HepG2 (cell line): ENCODE measurements around the gene PLRG1. TPM values are rescaled to one million over a fixed set of nuclear protein-coding genes. Genes with fewer than 3 reads are reported as not detected.

Experiments used
- ATAC-seq: fragments of 200-7000 bp; cut with Tn5 transposase; 3 replicates; pipeline ENCODE4 v1.9.1; 2020; ENCODE audit warnings: mild to moderate bottlenecking, moderate library complexity
- BruUV-seq: library from RNA; stranded (reverse); fragments of 400-500 nt; replicated peaks from 2 replicates; lab custom pipeline; 2021; lab: Mats Ljungman, UMichigan
- CTCF ChIA-PET: fragments of 300-600 bp; formaldehyde crosslinking; extraction: SDS; loops from one replicate; lab custom pipeline; 2021; ENCODE audit warnings: low total read pairs, inconsistent platforms, low intra/inter-chr PET ratio; lab: Yijun Ruan, JAX
- POLR2A ChIA-PET: fragments of 350-600 bp; sonication (Branson Sonifier 250); formaldehyde crosslinking; loops from one replicate; lab custom pipeline; 2020; ENCODE audit warnings: antibody characterized with exemption, inconsistent platforms; lab: Yijun Ruan, JAX
- DNase-seq: peaks from one replicate; pipeline ENCODE4 v3.0.0-alpha.2; 2015; ENCODE audit warnings: low spot score
- FAIRE-seq: peaks from 3 replicates; lab custom pipeline; 2011; peaks lifted over from hg19 to GRCh38; lab: Jason Lieb, UNC
- H2AFZ ChIP-seq: one replicate; pipeline ENCODE4 v1.6.1; 2011; ENCODE audit warnings: low read length, inconsistent platforms
- H3K27ac ChIP-seq: fragments of 300-600 bp; 3 replicates; pipeline ENCODE4 v1.8.0; 2011; ENCODE audit warnings: mixed run types, mild to moderate bottlenecking, mixed read lengths, low read length, inconsistent platforms; ENCODE audit not compliant: insufficient read depth; ENCODE audit errors: extremely low read length
- H3K27me3 ChIP-seq, 2 experiments: fragments of 200-600 bp in 1 of 2; 2 replicates in 1 of 2; 3 replicates in 1 of 2; pipeline versions ENCODE4 v1.6.0 to v1.8.0; 2011; ENCODE audit warnings: low read length in 2 of 2, mild to moderate bottlenecking in 2 of 2, moderate library complexity in 2 of 2, inconsistent platforms in 1 of 2; ENCODE audit not compliant: insufficient read depth in 2 of 2, control insufficient read depth in 1 of 2
- H3K36me3 ChIP-seq, 2 experiments: fragments of 200-600 bp in 1 of 2; replicated peaks in 1 of 2; 2 replicates in 1 of 2; 3 replicates in 1 of 2; pipeline versions ENCODE4 v1.5.1 to v1.8.0; 2011; ENCODE audit warnings: low read length in 2 of 2, inconsistent platforms in 1 of 2; ENCODE audit not compliant: insufficient read depth in 2 of 2, control insufficient read depth in 1 of 2
- H3K4me1 ChIP-seq: 2 replicates; pipeline ENCODE4 v1.5.1; 2012; ENCODE audit warnings: low read length, inconsistent platforms; ENCODE audit not compliant: insufficient read depth
- H3K4me2 ChIP-seq: 2 replicates; pipeline ENCODE4 v1.6.0; 2011; ENCODE audit warnings: low read depth, low read length, inconsistent platforms
- H3K4me3 ChIP-seq, 3 experiments: fragments of 200-600 bp in 1 of 3; sonication (generic), shearing (Covaris generic) in 1 of 3; replicated peaks in 1 of 3; 2 replicates each; pipeline ENCODE4 v1.5.1; 2011 to 2016; ENCODE audit warnings: low read length in 3 of 3, inconsistent platforms in 2 of 3, low read depth in 2 of 3, mild to moderate bottlenecking in 2 of 3, control low read depth in 1 of 3, mixed read lengths in 1 of 3; ENCODE audit not compliant: insufficient read depth in 1 of 3
- H3K79me2 ChIP-seq: one replicate; pipeline ENCODE4 v1.6.1; 2011; ENCODE audit warnings: low read length, inconsistent platforms; ENCODE audit not compliant: insufficient read depth
- H3K9ac ChIP-seq: 2 replicates; pipeline ENCODE4 v1.6.0; 2011; ENCODE audit warnings: mild to moderate bottlenecking, low read depth, low read length, inconsistent platforms; ENCODE audit not compliant: insufficient read depth
- H3K9me3 ChIP-seq: 2 replicates; pipeline ENCODE4 v1.5.1; 2012; ENCODE audit warnings: mild to moderate bottlenecking, low read length
- H4K20me1 ChIP-seq: 2 replicates; pipeline ENCODE4 v1.6.0; 2011; ENCODE audit warnings: inconsistent platforms, mild to moderate bottlenecking, low read length, moderate library complexity; ENCODE audit not compliant: insufficient read depth
- ATF7-NPFF ChIP-seq: sonication (generic); formaldehyde crosslinking; IDR thresholded peaks from 2 replicates; pipeline ENCODE4 v1.8.1; 2023; ENCODE audit warnings: mild to moderate bottlenecking, low read depth, missing genetic modification reagents, moderate library complexity
- BHLHE40 ChIP-seq: IDR thresholded peaks from 2 replicates; pipeline ENCODE4 v1.6.1; 2011; ENCODE audit warnings: low read length, improper control_type of control experiment
- CENPX ChIP-seq: sonication (generic); formaldehyde crosslinking; IDR thresholded peaks from 2 replicates; pipeline ENCODE4 v1.9.0; 2021; ENCODE audit warnings: mild to moderate bottlenecking, missing genetic modification reagents, moderate library complexity
- FOXA3 ChIP-seq: IDR thresholded peaks from 2 replicates; pipeline ENCODE4 v1.6.1; 2016; ENCODE audit warnings: missing genetic modification reagents, missing compliant biosample characterization
- HOXA5 ChIP-seq: sonication (generic); formaldehyde crosslinking; IDR thresholded peaks from 2 replicates; pipeline ENCODE4 v1.4.0; 2020; ENCODE audit warnings: missing genetic modification reagents
- TCF7 ChIP-seq: sonication (generic); IDR thresholded peaks from 2 replicates; pipeline ENCODE4 v1.6.1; 2016; ENCODE audit warnings: antibody characterized with exemption, low read depth
- TEAD3 ChIP-seq: optimal IDR thresholded peaks from 2 replicates; pipeline ENCODE3; 2016; ENCODE audit warnings: borderline replicate concordance
- THAP11 ChIP-seq: IDR thresholded peaks from 2 replicates; pipeline ENCODE4 v1.6.1; 2016; ENCODE audit warnings: missing biosample characterization, missing genetic modification reagents
- ZFP82 ChIP-seq: sonication (generic); formaldehyde crosslinking; IDR thresholded peaks from 2 replicates; pipeline ENCODE4 v1.5.1; 2020; ENCODE audit warnings: mild to moderate bottlenecking, missing genetic modification reagents, borderline replicate concordance
- ZNF17 ChIP-seq: sonication (generic); formaldehyde crosslinking; IDR thresholded peaks from 2 replicates; pipeline ENCODE4 v1.5.0; 2020; ENCODE audit warnings: mild to moderate bottlenecking, missing genetic modification reagents
- ZNF296 ChIP-seq: sonication (generic); formaldehyde crosslinking; conservative IDR thresholded peaks from 2 replicates; pipeline ENCODE4 v1.5.0; 2020; ENCODE audit warnings: mild to moderate bottlenecking, missing genetic modification reagents
- ZNF343 ChIP-seq: sonication (generic); formaldehyde crosslinking; IDR thresholded peaks from 2 replicates; pipeline ENCODE4 v1.4.0; 2020; ENCODE audit warnings: mild to moderate bottlenecking, missing genetic modification reagents
- ZNF7 ChIP-seq: IDR thresholded peaks from 2 replicates; pipeline ENCODE4 v1.6.1; 2016; ENCODE audit warnings: missing biosample characterization, missing genetic modification reagents
- ZNF792 ChIP-seq: IDR thresholded peaks from 2 replicates; pipeline ENCODE4 v1.6.1; 2016
- ZNF891 ChIP-seq: sonication (generic); formaldehyde crosslinking; IDR thresholded peaks from 2 replicates; pipeline ENCODE4 v1.5.0; 2020; ENCODE audit warnings: mild to moderate bottlenecking, missing genetic modification reagents
- WGBS: methylation state at CpG from one replicate; pipeline ENCODE4 v1.1.6; 2017; ENCODE audit warnings: low lambda C conversion rate; 5-methylcytosine and 5-hydroxymethylcytosine counted together
- in situ Hi-C: cut with HindIII; loops from 2 replicates; pipeline ENCODE4 v1.10.0; 2017; ENCODE audit warnings: low pct_unique_long_range_greater_than_20kb; ENCODE audit not compliant: extremely low pct_ligation_motif_present
- intact Hi-C: fragments of 100-400 bp; cut with micrococcal nuclease; formaldehyde crosslinking; loops from one replicate; pipeline ENCODE4 v1.10.0; 2022; ENCODE audit not compliant: unreplicated experiment
- polyA plus RNA-seq, 8 experiments: library from polyadenylated mRNA; depleted of rRNA in 3 of 8; stranded (reverse) in 7 of 8; unstranded in 1 of 8; fragments of >200 nt; fragmentation: Illumina TruSeq in 4 of 8; extraction: Trizol in 4 of 8; gene quantifications; 2 replicates each; pipeline versions ENCODE4 v1.2.1 to v1.2.3, GENCODE V29; 2011 to 2016; ENCODE audit warnings: low read depth in 4 of 8, missing spikeins in 1 of 8, mixed read lengths in 1 of 8; ENCODE audit not compliant: insufficient read depth in 1 of 8
- total RNA-seq, 5 experiments: library from RNA; depleted of rRNA; stranded (reverse); fragments of >200 nt; fragmentation: Illumina TruSeq; extraction: Trizol; gene quantifications; 2 replicates each; pipeline ENCODE4 v1.2.3, GENCODE V29; 2016; ENCODE audit warnings: low read depth in 1 of 5
- TF ChIP-seq, protein P1 (sequence below): sonication (generic); formaldehyde crosslinking; IDR thresholded peaks from 2 replicates; pipeline ENCODE4 v1.4.0; 2020; ENCODE audit warnings: missing genetic modification reagents, mild to moderate bottlenecking, borderline replicate concordance
- TF ChIP-seq, protein P2 (sequence below): sonication (generic); formaldehyde crosslinking; IDR thresholded peaks from 2 replicates; pipeline ENCODE4 v1.8.1; 2023; ENCODE audit warnings: mild to moderate bottlenecking, missing genetic modification reagents
- TF ChIP-seq, protein P3 (sequence below): sonication (generic); formaldehyde crosslinking; IDR thresholded peaks from 2 replicates; pipeline ENCODE4 v1.4.0; 2020; ENCODE audit warnings: mild to moderate bottlenecking, missing genetic modification reagents

PLRG1 gene
- total and polyA plus RNA-seq, 2 of the 13 experiments (the other 11 are each of a cell fraction or from before 2014, with no cell fraction given), result 77.3 to 110 TPM

DNA sequence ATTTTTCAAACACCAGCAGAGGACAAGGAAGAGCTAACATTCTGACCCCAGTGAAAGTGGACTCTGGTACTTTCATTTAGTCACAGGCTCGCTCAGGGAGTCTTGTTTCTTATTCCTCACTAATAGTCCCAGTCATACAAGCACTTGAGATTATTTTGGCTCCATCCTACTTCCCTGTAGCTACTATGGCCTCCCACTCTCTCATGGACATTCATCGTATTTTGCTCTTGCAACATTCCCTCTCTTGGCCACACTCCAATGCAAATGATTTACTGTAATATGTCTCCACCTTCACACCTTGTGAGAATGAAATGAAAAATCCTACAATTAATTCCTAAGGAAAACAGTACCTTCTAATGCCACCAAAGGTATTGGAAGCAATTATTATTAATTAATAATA lies 21.3 kb downstream of the PLRG1 start (continued):
- TF ChIP-seq, protein P1, sequence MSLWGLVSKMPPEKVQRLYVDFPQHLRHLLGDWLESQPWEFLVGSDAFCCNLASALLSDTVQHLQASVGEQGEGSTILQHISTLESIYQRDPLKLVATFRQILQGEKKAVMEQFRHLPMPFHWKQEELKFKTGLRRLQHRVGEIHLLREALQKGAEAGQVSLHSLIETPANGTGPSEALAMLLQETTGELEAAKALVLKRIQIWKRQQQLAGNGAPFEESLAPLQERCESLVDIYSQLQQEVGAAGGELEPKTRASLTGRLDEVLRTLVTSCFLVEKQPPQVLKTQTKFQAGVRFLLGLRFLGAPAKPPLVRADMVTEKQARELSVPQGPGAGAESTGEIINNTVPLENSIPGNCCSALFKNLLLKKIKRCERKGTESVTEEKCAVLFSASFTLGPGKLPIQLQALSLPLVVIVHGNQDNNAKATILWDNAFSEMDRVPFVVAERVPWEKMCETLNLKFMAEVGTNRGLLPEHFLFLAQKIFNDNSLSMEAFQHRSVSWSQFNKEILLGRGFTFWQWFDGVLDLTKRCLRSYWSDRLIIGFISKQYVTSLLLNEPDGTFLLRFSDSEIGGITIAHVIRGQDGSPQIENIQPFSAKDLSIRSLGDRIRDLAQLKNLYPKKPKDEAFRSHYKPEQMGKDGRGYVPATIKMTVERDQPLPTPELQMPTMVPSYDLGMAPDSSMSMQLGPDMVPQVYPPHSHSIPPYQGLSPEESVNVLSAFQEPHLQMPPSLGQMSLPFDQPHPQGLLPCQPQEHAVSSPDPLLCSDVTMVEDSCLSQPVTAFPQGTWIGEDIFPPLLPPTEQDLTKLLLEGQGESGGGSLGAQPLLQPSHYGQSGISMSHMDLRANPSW (CRISPR knock-in tag), result no peak

DNA sequence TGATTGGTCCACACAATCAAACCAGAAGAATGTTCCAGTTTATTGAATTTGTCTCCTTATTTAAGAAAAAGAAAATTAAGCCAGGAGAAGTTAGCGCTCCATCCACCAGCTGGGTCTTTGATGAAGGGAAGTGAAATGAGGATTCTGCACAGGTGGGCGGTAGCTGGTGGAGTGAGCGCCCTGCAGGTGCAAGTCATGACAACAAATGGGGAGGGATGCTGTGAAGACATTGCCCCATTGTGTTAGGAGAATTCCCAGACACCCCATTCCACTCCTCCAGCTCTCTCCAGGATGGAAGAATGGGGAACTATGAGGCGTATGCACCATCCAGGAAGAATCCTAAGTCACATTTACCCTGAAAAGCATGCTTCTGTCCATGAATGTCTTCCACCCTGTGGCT lies 22.9 kb downstream of the PLRG1 start:
- POLR2A ChIA-PET, result no interaction called here
- H3K27me3 ChIP-seq, result peaks cover 0 to 3% of the 10 kb centered on the region in 2 experiments; a peak in 1 of 5 replicates
- no peak overlapping the region for H2AFZ ChIP-seq
- H3K36me3 ChIP-seq, result no peaks in the 10 kb centered on the region
- ATAC-seq, result no peak
- intact Hi-C loops, result no loop called here
- 69% methylated on average over 4 of the region's 4 CpGs for WGBS
- no peak overlapping the region for H3K4me2 ChIP-seq
- in situ Hi-C loops, result no loop called here
- TF ChIP-seq ZNF792 (CRISPR knock-in tag) (no peak), ZFP82 (no peak), TEAD3 (CRISPR knock-in tag) (no peak), ZNF7 (CRISPR knock-in tag) (no peak), TCF7 (no peak), ATF7-NPFF (no peak), BHLHE40 (no peak), HOXA5 (no peak), THAP11 (CRISPR knock-in tag) (no peak), FOXA3 (CRISPR knock-in tag) (no peak), ZNF891 (CRISPR knock-in tag) (no peak), ZNF343 (CRISPR knock-in tag) (no peak), CENPX (no peak), ZNF17 (no peak), ZNF296 (CRISPR knock-in tag) (no peak)
- TF ChIP-seq, protein P2, sequence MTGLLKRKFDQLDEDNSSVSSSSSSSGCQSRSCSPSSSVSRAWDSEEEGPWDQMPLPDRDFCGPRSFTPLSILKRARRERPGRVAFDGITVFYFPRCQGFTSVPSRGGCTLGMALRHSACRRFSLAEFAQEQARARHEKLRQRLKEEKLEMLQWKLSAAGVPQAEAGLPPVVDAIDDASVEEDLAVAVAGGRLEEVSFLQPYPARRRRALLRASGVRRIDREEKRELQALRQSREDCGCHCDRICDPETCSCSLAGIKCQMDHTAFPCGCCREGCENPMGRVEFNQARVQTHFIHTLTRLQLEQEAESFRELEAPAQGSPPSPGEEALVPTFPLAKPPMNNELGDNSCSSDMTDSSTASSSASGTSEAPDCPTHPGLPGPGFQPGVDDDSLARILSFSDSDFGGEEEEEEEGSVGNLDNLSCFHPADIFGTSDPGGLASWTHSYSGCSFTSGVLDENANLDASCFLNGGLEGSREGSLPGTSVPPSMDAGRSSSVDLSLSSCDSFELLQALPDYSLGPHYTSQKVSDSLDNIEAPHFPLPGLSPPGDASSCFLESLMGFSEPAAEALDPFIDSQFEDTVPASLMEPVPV (CRISPR knock-in tag), result no peak
- TF ChIP-seq, protein P3, sequence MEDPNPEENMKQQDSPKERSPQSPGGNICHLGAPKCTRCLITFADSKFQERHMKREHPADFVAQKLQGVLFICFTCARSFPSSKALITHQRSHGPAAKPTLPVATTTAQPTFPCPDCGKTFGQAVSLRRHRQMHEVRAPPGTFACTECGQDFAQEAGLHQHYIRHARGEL, result no peak
- TF ChIP-seq, protein P1 (CRISPR knock-in tag), result no peak
- TF ChIP-seq, all 625 proteins: peak for 0
- Histone ChIP-seq H3K79me2 (no peaks in the 10 kb centered on the region), H3K9me3 (no peaks in the 10 kb centered on the region), H3K4me1 (no peaks in the 10 kb centered on the region), H4K20me1 (no peaks in the 10 kb centered on the region), H3K27ac (no peak overlapping the region), H3K4me3 (no peak overlapping the region), H3K9ac (no peak overlapping the region)
- FAIRE-seq (no peak), DNase-seq (no peak)
- no TSS peak for BruUV-seq
- CTCF ChIA-PET, result no interaction called here
